Body of pancreas (tissue), 4 donors: ENCODE results near the gene RNASE1. TPM values are rescaled to one million over a fixed set of nuclear protein-coding genes. Genes with fewer than 3 reads are reported as not detected.

Experiments used
- ATAC-seq: fragments of 150-250 bp; one replicate; pipeline ENCODE4 v1.9.1; 2016
- DNase-seq, 4 donors: peaks; one replicate each; pipeline ENCODE4 v3.0.0-alpha.2; 2019
- H3K27ac ChIP-seq, 4 donors: fragments of 200-600 bp; sonication (generic); 1 replicate in 3 of 4; 2 replicates in 1 of 4; pipeline versions ENCODE4 v1.5.1 to v1.6.1; 2016 to 2019; ENCODE audit warnings: mild to moderate bottlenecking in 1 of 4, mixed read lengths in 1 of 4, moderate library complexity in 1 of 4
- H3K27me3 ChIP-seq, 2 donors: fragments of 200-600 bp; sonication (generic); one replicate each; pipeline ENCODE4 v1.6.0; 2016; ENCODE audit warnings: mild to moderate bottlenecking in 1 of 2
- H3K36me3 ChIP-seq, 2 donors: fragments of 200-600 bp; sonication (generic); replicated peaks in 1 of 2; 2 replicates each; pipeline ENCODE4 v1.5.1; 2016; ENCODE audit warnings: low read depth in 2 of 2; ENCODE audit not compliant: insufficient read depth in 1 of 2
- H3K4me1 ChIP-seq: fragments of 200-600 bp; sonication (generic); one replicate; pipeline ENCODE4 v1.6.0; 2016
- H3K4me3 ChIP-seq, 2 donors: fragments of 200-600 bp; sonication (generic); 1 replicate in 1 of 2; 2 replicates in 1 of 2; pipeline ENCODE4 v1.5.1; 2016 to 2019
- H3K9me3 ChIP-seq, 3 donors: fragments of 200-600 bp; sonication (generic); 1 replicate in 2 of 3; 2 replicates in 1 of 3; pipeline ENCODE4 v1.5.1; 2016
- POLR2A ChIP-seq, 3 donors: fragments of 450-650 bp; IDR thresholded peaks; one replicate each; pipeline ENCODE4 v1.6.1; 2016; ENCODE audit warnings: antibody characterized with exemption in 3 of 3, mild to moderate bottlenecking in 2 of 3
- WGBS, 2 donors: methylation state at CpG; one replicate each; pipeline ENCODE4 v1.1.5; 2017; 5-methylcytosine and 5-hydroxymethylcytosine counted together
- intact Hi-C: fragments of 100-400 bp; cut with DNase I; formaldehyde crosslinking; loops from one replicate; pipeline ENCODE4 v1.15.1; 2023
- total RNA-seq, 2 donors: library from RNA; depleted of rRNA; stranded (reverse); fragments of >200 nt; gene quantifications; one replicate each; pipeline ENCODE4 v1.1.0, GENCODE V29; 2016
- TF ChIP-seq, protein P1 (sequence below), 7 experiments: fragments of 450-650 bp in 4 of 7; fragments of 200-600 bp in 3 of 7; sonication (generic) in 3 of 7; IDR thresholded peaks; one replicate each; pipeline ENCODE4 v1.5.1; 2016 to 2019; ENCODE audit warnings: antibody characterized with exemption in 7 of 7

Gene RNASE1
- total RNA-seq, 2 donors from 2014 or later, result 316 to 772 TPM

DNA sequence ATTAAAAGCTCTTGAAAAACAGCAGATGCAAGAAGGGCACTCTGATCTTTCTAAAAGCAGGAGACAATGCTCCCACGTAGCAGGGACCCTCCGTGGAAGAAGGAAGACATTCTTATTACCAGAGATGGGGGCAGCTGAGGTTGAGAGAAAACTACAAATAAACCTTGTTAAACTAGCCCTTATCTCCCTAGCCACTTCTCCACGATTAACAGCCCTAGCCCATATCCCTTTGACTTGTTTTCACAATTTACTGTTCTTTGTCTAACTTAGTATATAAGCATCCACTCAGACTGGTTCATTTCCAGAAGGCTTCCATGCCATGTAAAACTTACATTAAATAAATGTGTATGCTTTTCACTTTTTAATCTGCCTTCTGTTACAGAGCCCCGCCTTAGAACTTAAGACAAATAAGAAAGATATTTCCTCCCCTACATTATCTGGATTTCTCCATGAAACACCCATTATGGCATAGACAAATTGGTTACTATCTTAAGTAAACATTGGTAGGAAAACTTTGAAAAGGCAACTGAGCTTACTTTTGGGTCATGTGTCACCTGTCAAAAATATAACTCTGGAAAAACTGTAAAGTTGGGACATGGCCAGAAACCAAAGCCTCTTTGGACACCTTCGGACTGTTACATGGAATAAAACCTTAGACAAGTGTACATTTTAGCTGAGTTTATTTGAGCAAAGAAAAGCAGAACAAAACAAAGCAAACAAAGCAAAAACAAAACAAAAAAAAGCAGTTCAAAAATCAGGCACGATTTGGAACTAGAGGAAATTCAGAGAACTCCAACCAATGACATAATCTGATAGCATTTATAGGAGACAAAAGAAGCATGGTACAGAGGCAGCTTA, 4.9 kb upstream of the RNASE1 start:
- no peak overlapping the region for H3K4me3 ChIP-seq
- DNase-seq, result peak in 1 of 4 donors; percentile 31
- peak overlapping the region in 3 of 4 donors; percentile 49 to 60 (median 51) for H3K27ac ChIP-seq
- peak; percentile 51 for ATAC-seq
- H3K36me3 ChIP-seq, result no peaks in the 10 kb centered on the region
- peaks cover 82% of the 10 kb centered on the region for H3K4me1 ChIP-seq
- no peak for TF ChIP-seq POLR2A (IDR thresholded peaks at IDR 0.05)
- TF ChIP-seq, protein P1, sequence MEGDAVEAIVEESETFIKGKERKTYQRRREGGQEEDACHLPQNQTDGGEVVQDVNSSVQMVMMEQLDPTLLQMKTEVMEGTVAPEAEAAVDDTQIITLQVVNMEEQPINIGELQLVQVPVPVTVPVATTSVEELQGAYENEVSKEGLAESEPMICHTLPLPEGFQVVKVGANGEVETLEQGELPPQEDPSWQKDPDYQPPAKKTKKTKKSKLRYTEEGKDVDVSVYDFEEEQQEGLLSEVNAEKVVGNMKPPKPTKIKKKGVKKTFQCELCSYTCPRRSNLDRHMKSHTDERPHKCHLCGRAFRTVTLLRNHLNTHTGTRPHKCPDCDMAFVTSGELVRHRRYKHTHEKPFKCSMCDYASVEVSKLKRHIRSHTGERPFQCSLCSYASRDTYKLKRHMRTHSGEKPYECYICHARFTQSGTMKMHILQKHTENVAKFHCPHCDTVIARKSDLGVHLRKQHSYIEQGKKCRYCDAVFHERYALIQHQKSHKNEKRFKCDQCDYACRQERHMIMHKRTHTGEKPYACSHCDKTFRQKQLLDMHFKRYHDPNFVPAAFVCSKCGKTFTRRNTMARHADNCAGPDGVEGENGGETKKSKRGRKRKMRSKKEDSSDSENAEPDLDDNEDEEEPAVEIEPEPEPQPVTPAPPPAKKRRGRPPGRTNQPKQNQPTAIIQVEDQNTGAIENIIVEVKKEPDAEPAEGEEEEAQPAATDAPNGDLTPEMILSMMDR (IDR thresholded peaks at IDR 0.05), result peak in 4 of 7 experiments; percentile 4 to 49 (median 34)
- no peaks in the 10 kb centered on the region for H3K9me3 ChIP-seq
- intact Hi-C loops, result no loop called here
- H3K27me3 ChIP-seq, result no peaks in the 10 kb centered on the region
- WGBS, 2 donors, result 14 to 16% methylated on average over 6 of the region's 6 CpGs

DNA sequence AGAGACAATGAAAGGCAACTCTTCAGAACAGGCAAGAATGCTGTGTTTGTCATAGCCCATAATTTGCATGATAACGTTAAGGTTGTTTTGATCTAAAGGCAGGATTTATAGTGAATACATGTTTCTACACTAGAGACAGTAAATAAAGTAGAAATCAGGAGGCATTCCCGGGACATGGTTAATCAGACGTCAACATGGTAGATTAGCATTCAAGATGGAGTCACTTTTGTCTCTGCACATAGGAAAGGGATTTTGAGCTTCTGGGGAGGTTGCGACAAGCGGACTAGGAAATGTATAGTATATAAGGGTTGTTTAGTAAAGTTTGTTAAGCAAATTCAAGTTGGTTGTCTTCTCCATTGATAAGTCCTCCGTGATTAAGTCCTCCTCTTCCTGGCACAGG, 2.8 kb upstream of the RNASE1 start:
- TF ChIP-seq, protein P1 (IDR thresholded peaks at IDR 0.05), result no peak
- no peak for TF ChIP-seq POLR2A (IDR thresholded peaks at IDR 0.05)
- 74 to 79% methylated on average over 6 of the region's 6 CpGs for WGBS, 2 donors
- ATAC-seq (no peak), DNase-seq (no peak)
- H3K4me1 ChIP-seq, result peaks cover 64% of the 10 kb centered on the region
- no peak overlapping the region for H3K4me3 ChIP-seq
- H3K27me3 ChIP-seq, result no peaks in the 10 kb centered on the region
- no peaks in the 10 kb centered on the region for H3K9me3 ChIP-seq
- no peaks in the 10 kb centered on the region for H3K36me3 ChIP-seq
- intact Hi-C loops, result no loop called here
- peak overlapping the region in 3 of 4 donors; percentile 4 to 80 (median 8) for H3K27ac ChIP-seq

DNA sequence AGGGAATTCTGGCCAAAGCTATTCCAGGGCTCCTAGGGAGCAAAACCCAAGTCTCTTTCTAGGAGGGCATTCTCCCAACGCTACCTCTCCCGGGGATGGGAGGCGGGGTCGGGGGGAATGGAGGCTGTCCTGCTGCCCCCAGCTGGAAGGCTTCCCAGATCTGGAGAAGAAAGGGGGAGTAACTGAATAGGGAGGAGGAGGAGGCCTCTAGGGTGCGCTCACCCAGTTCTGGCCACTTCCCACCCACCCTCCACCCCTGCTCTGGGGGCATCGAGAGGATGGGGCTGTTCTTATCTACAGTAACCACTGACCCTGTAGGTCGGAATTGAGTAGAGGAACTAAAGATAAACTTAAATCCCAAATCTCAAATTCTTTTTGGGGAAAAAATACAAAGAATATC, 579 bp upstream of the RNASE1 start:
- Histone ChIP-seq H3K27ac (peak overlapping the region; percentile 72 to 81 (median 79)), H3K4me3 (no peak overlapping the region), H3K4me1 (peaks cover 68% of the 10 kb centered on the region), H3K9me3 (no peaks in the 10 kb centered on the region), H3K27me3 (no peaks in the 10 kb centered on the region), H3K36me3 (no peaks in the 10 kb centered on the region)
- intact Hi-C loops, result no loop called here
- peak in 1 of 4 donors; percentile 45 for DNase-seq
- no peak for ATAC-seq
- 29 to 43% methylated on average over 6 to 7 of the region's 7 CpGs for WGBS, 2 donors
- TF ChIP-seq, protein P1 (IDR thresholded peaks at IDR 0.05), result no peak
- no peak for TF ChIP-seq POLR2A (IDR thresholded peaks at IDR 0.05)

DNA sequence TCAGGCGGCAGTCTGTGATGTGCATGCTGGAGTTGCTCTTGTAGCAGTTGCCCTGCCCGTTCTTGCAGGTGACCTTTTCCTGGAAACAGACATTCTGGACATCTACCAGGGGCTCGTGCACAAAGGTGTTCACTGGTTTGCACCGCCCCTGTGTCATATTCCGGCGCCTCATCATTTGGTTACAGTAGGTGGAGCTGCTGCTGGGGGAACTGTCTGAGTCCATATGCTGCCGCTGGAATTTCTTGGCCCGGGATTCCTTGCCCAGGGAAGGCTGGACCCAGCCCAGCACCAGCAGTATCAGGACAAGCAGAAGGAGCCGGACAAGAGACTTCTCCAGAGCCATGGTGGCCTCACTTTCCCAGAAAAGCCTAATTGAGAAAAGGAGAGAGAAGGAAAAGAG, 918 bp downstream of the RNASE1 start:
- Histone ChIP-seq H3K4me1 (peaks cover 61% of the 10 kb centered on the region), H3K27me3 (no peaks in the 10 kb centered on the region), H3K9me3 (no peaks in the 10 kb centered on the region), H3K36me3 (no peaks in the 10 kb centered on the region), H3K4me3 (peak overlapping the region; percentile 38 to 47), H3K27ac (peak overlapping the region; percentile 72 to 81 (median 79))
- WGBS, 2 donors, result 28 to 30% methylated on average over 2 to 9 of the region's 9 CpGs
- DNase-seq, result peak; percentile 72 to 83 (median 79)
- ATAC-seq, result peak; percentile 70
- intact Hi-C loops, result no loop called here
- TF ChIP-seq POLR2A (IDR thresholded peaks at IDR 0.05), result peak in 2 of 3 donors; percentile 48 to 57
- TF ChIP-seq, protein P1 (IDR thresholded peaks at IDR 0.05), result peak in 4 of 7 experiments; percentile 20 to 39 (median 32)
